Stomach smooth muscle (tissue), 2 donors: ENCODE measurements around the gene FCGR3A.
"Not testable (repeated sequence)": the region's sequence is repeated elsewhere in the genome, so short reads cannot be mapped to it uniquely, and the experiment has no call there.

Experiments used
- H3K27ac ChIP-seq: one replicate; pipeline ENCODE4 v1.7.0; 2013; ENCODE audit warnings: mild to moderate bottlenecking, low read length, inconsistent platforms
- H3K27me3 ChIP-seq, 2 donors: one replicate each; pipeline ENCODE4 v1.7.0; 2013; ENCODE audit warnings: low read length in 2 of 2; ENCODE audit not compliant: insufficient read depth in 2 of 2, control insufficient read depth in 1 of 2
- H3K36me3 ChIP-seq, 2 donors: one replicate each; pipeline ENCODE4 v1.7.0; 2013; ENCODE audit warnings: low read length in 2 of 2; ENCODE audit not compliant: control insufficient read depth in 2 of 2, insufficient read depth in 2 of 2
- H3K4me1 ChIP-seq: one replicate; pipeline ENCODE4 v1.7.0; 2013; ENCODE audit warnings: low read length; ENCODE audit not compliant: control insufficient read depth, insufficient read depth
- H3K4me3 ChIP-seq, 2 donors: one replicate each; pipeline ENCODE4 v1.7.0; 2013; ENCODE audit warnings: low read length in 2 of 2
- H3K9ac ChIP-seq, 2 donors: one replicate each; pipeline ENCODE4 v1.7.0; 2013; ENCODE audit warnings: low read length in 2 of 2, mild to moderate bottlenecking in 1 of 2
- H3K9me3 ChIP-seq, 2 donors: one replicate each; pipeline ENCODE4 v1.7.0; 2013; ENCODE audit warnings: low read length in 2 of 2; ENCODE audit not compliant: control insufficient read depth in 2 of 2
- donor health status: healthy.
- donor health status: Pancreatic carcinoma.

The FCGR3A gene

DNA sequence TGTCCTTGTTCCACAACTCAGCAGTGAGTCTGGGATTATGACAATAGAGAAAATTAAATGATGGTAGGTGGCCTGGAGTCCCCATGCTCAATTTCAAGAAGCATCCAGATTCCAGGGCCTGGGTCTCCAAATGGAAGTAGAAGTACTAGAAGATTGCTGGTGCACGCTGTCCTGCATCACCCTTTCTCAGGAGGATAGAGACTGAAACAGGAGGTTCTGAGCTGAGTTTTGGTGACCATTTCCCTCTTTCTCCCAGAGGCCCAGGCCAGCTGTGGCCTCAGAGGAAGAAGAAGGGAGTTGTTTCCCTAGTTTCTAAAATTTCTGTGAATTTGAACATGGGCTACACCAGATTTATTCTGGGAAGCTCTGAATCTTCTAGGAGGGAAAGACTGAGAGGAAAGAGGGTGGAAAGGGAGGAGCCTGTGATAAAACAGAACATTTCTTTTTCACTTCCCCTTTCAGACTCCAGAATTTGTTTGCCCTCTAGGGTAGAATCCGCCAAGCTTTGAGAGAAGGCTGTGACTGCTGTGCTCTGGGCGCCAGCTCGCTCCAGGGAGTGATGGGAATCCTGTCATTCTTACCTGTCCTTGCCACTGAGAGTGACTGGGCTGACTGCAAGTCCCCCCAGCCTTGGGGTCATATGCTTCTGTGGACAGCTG, 31.4 kb upstream of the FCGR3A start:
- not testable (repeated sequence) for H3K4me3 ChIP-seq, H3K27ac ChIP-seq, H3K9ac ChIP-seq, H3K36me3 ChIP-seq, H3K27me3 ChIP-seq, H3K4me1 ChIP-seq, H3K9me3 ChIP-seq

DNA sequence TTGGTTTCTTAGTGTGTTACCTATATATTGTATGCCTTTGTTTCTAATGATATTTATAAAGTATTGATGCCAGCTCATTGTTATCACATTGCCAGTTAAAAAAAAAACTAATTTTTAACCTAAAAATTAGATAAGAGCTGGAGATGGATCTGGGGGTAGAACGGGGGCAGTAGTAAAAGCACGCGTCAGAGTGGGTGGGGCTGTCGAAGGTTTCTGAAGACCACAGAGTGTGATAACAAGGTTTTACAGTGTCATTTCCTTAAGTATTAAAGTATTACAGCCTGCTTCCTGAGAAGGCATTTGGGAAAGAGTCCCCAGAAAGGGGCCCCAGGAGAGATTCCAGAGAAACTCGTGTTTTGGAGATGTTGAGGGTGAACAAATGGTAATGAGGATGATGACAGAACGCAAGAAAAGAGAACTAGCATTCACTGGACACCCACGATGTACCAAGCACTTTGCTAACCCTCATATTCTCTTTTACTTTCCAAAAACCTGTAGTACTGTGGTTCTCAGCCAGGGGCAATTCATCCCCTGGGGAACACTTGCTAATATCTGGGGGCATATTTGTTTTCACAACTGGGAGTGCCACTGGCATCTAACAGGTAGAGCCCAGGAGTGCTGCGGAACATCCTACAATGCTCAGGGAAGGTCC, 30.4 kb upstream of the FCGR3A start:
- not testable (repeated sequence) for H3K27me3 ChIP-seq, H3K9me3 ChIP-seq, H3K36me3 ChIP-seq, H3K4me1 ChIP-seq, H3K9ac ChIP-seq, H3K27ac ChIP-seq, H3K4me3 ChIP-seq

DNA sequence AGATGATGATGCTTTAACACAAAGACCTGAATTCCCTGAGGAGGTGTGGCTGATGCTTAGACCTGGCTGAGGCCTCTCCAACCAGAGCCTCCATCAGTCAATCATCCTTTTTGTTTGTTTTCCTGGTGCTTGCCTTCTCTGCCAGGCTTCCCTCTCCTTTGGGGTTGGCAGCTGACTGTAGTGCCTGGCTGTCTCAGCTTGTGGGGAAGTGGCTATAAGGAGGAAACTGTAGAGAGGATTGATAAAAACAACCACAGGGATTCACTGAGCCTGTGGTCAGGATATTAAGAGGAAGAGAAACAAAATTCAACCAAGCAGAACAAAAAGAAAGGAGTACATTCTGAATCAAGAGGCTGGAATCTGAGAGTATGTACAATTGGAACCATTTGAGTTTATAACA, 27.1 kb upstream of the FCGR3A start:
- not testable (repeated sequence) for H3K27ac ChIP-seq, H3K9me3 ChIP-seq, H3K9ac ChIP-seq, H3K27me3 ChIP-seq, H3K4me1 ChIP-seq, H3K4me3 ChIP-seq, H3K36me3 ChIP-seq

DNA sequence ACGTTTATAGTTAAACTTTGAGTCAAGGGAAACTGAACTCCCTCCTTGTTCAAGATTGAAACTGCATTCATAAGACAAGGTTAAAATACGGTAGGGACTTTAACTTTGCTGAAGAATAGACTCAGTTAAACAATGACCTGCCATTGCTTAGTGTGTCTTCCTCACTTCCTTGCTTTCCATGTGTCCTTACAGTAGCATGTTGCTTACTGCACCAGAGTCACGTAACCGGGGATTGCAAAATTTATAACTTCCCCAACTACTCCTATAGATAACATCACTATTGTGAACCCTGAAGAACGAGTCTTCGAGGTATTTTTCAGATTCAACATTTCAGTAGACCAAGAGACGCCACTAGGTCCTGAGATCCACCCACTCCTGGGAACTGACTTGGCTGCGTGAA, 22.1 kb upstream of the FCGR3A start:
- H3K27me3 ChIP-seq, H3K27ac ChIP-seq, H3K9me3 ChIP-seq, H3K4me1 ChIP-seq, H3K4me3 ChIP-seq, H3K36me3 ChIP-seq, H3K9ac ChIP-seq: not testable (repeated sequence)

DNA sequence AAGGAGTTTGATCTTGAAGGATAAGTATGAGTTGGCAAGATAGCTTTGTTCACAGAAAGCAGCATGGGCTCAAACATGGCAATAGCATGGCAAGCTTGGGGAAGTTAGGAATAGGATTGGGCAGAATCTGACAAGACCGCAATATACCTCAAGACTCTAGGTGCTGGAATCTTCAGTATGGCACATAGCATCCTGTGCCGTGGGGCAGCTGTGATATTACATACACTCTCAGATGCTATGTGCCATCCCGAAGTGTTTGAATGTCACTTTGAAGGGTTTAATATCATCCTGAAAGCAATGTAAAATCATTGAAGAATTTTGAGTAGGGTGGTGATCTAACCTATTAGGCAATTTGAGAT, 17.0 kb upstream of the FCGR3A start:
- H3K4me3 ChIP-seq, H3K4me1 ChIP-seq: not testable (repeated sequence)

DNA sequence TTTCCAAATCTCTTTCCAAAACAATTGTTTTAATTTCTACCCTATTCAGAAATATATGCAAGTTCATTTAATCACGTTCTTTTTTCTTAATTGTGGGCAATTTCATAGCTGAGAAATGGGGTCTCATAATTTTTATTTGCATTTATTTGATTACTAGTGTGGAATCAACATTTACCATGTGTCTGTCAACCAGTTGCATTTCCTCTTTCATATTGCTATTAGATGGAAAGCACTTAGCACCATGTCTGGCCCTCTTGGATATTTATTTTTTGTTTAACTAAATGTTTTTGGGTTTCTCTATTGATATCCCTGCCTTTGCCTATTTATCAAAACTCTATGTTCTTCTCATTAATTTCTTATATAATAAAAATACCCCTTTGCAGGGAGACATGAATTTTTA, 13.9 kb upstream of the FCGR3A start:
- H3K9me3 ChIP-seq, H3K36me3 ChIP-seq, H3K9ac ChIP-seq, H3K27me3 ChIP-seq, H3K27ac ChIP-seq, H3K4me1 ChIP-seq, H3K4me3 ChIP-seq: not testable (repeated sequence)

More for the DNA sequence above, 17.0 kb upstream of the FCGR3A start:
- not testable (repeated sequence) for H3K27ac ChIP-seq, H3K36me3 ChIP-seq, H3K27me3 ChIP-seq, H3K9me3 ChIP-seq, H3K9ac ChIP-seq

DNA sequence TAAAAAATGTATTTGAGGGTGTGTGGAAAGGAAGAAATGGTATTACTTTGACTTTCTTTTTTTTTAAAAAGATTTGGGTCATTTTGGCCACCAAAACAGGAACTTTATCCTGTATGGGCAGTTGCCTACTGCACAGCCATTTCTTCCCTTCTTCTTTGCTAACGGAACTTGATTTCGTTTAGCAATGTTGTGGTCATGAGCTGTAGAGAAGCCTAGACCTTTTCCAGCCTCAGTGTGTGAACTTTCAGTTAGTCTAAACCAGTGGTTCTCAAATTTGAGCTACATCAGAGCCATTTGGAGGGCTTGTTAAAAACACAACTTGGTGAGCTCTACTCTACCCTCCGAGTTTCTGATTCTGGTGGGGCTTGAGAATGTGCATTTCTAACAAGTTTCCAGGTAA, 12.8 kb upstream of the FCGR3A start:
- not testable (repeated sequence) for H3K36me3 ChIP-seq, H3K27me3 ChIP-seq, H3K9me3 ChIP-seq, H3K4me3 ChIP-seq, H3K9ac ChIP-seq, H3K4me1 ChIP-seq, H3K27ac ChIP-seq

DNA sequence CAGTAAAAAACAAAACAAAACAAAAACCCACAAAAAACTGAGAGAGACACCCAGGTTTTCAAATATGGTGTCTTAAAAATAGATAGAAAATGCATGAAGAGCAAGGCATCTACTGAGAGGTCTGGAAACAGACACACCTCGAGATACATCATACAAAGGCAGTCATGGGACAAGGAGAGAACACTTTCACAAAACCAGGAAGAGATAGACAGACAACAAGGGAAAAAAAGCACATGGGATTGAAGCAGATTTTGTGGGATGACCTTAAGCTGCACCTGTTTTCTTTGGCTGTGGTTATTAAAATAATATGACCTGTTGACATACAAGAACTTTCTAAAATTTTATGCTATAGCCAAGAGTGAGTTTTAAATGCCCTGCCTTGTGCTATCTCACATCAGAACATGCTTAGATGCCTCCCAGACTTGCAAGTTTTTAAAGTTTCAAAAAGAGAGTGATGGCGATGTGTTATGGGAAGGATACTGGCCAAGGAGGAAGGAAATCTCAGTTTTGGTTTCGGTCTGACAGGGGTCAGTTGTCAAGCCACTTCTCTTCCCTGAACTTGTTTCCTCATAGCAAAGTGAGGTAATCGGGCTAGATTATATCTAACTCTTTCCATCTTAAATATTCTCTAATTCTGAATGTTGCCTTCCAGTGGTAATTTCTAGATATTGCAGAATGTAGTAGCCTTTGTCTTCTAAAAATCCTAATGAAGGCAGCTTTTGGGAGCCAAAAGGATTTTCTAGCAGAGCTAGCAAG, 11.5 kb upstream of the FCGR3A start:
- H3K36me3 ChIP-seq, H3K4me1 ChIP-seq, H3K9ac ChIP-seq, H3K4me3 ChIP-seq, H3K27me3 ChIP-seq, H3K9me3 ChIP-seq, H3K27ac ChIP-seq: not testable (repeated sequence)

DNA sequence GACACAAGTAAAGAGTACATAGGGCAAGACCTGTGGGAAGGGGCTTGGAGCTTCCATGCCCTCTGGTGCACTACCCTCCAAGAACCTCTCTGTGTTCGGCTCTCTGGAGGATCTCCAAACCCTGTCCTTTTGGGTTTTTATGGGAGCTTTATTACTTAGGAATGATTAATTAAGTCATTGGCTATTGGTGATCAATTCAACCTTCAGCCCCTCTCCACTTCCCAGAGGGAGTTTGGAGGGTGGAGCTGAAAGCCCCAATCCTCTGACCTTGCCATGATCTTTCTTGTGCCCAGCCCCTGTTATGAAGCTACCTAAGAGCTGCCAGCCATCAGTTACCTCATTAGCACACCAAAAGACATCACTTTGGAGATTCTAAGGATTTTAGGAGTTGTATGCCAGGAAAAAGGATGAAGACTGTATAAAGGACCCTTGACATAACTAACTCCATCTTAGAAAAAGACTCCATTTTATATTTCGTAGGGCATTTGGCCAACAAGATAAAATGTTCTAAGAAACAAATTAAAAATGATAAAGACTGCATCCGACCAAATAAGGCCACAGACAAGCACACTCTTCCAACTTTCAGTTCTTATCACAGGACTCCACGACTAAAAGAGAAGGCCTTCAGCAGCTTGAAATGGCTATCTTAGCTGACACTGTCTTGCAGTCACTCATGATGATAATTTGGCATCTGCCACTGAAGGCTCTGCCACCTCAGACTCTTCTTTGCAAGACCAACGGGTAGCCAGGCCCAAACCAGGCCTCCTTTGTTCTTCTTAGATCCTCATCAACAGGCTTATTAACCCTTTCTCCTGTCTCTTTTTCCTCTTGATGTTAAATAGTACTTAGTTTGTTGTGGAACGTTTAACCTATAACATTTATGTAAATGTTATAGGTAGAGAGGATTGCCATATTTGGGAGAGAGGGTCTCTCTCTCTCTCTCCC, 8.2 kb upstream of the FCGR3A start:
- not testable (repeated sequence) for H3K4me3 ChIP-seq, H3K36me3 ChIP-seq, H3K4me1 ChIP-seq, H3K27ac ChIP-seq, H3K27me3 ChIP-seq, H3K9me3 ChIP-seq, H3K9ac ChIP-seq

DNA sequence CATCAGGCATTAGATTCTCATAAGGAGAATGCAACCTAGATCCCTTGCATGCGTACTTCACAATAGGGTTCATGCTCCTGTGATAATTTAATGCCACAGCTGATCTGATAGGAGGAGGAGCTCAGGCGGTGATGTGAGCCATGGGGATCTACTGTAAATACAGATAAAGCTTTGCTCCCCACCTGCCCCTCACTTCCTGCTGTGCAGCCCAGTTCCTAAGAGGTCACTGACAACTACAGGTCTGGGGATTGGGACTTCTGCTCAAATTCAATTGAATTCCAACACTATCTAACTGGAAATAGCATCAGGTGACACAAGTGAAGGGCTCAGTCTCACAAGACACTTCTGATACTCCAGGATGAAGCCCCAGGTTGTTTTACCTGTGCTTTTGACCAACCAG, 7.4 kb upstream of the FCGR3A start:
- not testable (repeated sequence) for H3K9ac ChIP-seq, H3K4me1 ChIP-seq, H3K27ac ChIP-seq, H3K9me3 ChIP-seq, H3K4me3 ChIP-seq, H3K27me3 ChIP-seq, H3K36me3 ChIP-seq
